ENCODE measurements around the gene ADD3. TPM values are rescaled to one million over a fixed set of nuclear protein-coding genes. Genes with fewer than 3 reads are reported as not detected.

Gene ADD3
- total and polyA plus RNA-seq, 2 experiments from 2014 or later: 83.2 to 216 TPM

DNA sequence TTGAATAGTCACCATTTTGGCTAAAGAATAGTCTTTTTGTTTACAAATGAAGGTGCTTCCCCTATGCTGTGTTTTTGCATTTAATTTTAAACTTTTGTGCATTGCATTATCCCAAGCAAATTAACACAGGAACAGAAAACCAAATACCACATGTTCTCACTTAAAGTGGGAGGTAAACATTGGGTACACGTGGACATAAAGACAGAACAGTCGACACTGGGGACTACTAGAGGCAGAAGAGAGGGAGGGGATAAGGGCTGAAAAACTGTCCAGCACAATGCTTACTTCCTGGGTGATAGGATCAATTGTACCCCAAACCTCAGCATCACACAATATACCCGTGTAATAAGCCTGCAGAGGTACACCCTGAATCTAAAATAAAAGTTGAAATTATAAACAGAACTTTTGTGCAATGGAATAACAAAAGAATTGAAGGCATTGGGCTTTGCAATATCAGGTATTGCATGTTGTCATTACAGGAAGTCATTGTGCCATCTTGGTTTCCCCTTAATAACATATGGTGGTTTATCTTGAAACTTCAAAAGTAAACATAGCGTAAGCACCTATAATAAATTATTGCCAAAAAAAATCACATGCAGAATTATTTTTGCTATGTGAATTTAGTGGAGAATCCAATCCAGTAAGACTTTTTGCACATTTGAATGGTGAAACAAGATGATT lies 16.1 kb downstream of the ADD3 start:
- DNase-seq (ENCODE audit: low spot score): no peak
- no peak overlapping the region for H3K4me2 ChIP-seq
- no peak overlapping the region for H3K27ac ChIP-seq
- no peaks in the 10 kb centered on the region for H3K4me1 ChIP-seq (ENCODE audit: insufficient read depth)
- no peaks in the 10 kb centered on the region for H3K27me3 ChIP-seq
- peaks cover 49% of the 10 kb centered on the region for H4K20me1 ChIP-seq (ENCODE audit: insufficient read depth, poor library complexity, severe bottlenecking)
- H3K79me2 ChIP-seq: peaks cover 99% of the 10 kb centered on the region
- H2AFZ ChIP-seq: no peak overlapping the region
- H3K9me2 ChIP-seq (replicated peaks; ENCODE audit: insufficient read depth): no peaks in the 10 kb centered on the region
- TF ChIP-seq EZH2 (IDR thresholded peaks at IDR 0.05; ENCODE audit: borderline replicate concordance): no peak
- no peak for TF ChIP-seq EZH2phosphoT487 (IDR thresholded peaks at IDR 0.05; ENCODE audit: low read depth, severe bottlenecking, unreplicated experiment)
- TF ChIP-seq, protein P1, sequence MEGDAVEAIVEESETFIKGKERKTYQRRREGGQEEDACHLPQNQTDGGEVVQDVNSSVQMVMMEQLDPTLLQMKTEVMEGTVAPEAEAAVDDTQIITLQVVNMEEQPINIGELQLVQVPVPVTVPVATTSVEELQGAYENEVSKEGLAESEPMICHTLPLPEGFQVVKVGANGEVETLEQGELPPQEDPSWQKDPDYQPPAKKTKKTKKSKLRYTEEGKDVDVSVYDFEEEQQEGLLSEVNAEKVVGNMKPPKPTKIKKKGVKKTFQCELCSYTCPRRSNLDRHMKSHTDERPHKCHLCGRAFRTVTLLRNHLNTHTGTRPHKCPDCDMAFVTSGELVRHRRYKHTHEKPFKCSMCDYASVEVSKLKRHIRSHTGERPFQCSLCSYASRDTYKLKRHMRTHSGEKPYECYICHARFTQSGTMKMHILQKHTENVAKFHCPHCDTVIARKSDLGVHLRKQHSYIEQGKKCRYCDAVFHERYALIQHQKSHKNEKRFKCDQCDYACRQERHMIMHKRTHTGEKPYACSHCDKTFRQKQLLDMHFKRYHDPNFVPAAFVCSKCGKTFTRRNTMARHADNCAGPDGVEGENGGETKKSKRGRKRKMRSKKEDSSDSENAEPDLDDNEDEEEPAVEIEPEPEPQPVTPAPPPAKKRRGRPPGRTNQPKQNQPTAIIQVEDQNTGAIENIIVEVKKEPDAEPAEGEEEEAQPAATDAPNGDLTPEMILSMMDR (IDR thresholded peaks at IDR 0.05; ENCODE audit: poor library complexity): no peak
- no peaks in the 10 kb centered on the region for H3K36me3 ChIP-seq (replicated peaks; ENCODE audit: insufficient read depth, low read depth)
- no peak overlapping the region for H3K4me3 ChIP-seq
- 68% methylated on average over 4 of the region's 4 CpGs for WGBS (ENCODE audit: low lambda C conversion rate, missing lambda C conversion rate)
- H3K9me3 ChIP-seq (ENCODE audit: low read depth): no peaks in the 10 kb centered on the region

DNA sequence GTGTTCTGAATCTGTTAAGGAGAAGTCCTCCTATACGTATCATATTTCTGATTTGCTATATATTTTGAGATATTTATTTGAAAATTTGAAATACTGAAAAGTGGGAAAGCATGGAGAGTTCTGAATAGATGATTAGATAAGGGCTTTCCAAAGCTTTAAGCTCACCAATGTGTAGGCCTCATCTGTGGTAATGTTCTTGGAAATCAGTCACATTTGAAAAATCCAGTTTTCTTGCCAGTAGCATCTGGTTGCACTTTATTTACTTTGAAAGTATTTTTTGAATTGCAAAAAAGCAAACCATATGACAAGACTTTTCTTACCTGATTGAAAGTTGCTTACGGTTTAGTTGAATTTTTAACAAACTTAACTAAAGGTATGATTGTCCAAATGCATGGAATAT lies 21.7 kb downstream of the ADD3 start:
- Histone ChIP-seq H3K4me3 (no peak overlapping the region), H3K36me3 (replicated peaks; ENCODE audit: insufficient read depth, low read depth) (no peaks in the 10 kb centered on the region), H3K79me2 (peaks cover 97% of the 10 kb centered on the region), H3K9me2 (replicated peaks; ENCODE audit: insufficient read depth) (no peaks in the 10 kb centered on the region), H3K9me3 (ENCODE audit: low read depth) (no peaks in the 10 kb centered on the region), H2AFZ (no peak overlapping the region), H3K4me1 (ENCODE audit: insufficient read depth) (peaks cover 24% of the 10 kb centered on the region), H3K27ac (no peak overlapping the region), H3K27me3 (no peaks in the 10 kb centered on the region), H3K4me2 (no peak overlapping the region), H4K20me1 (ENCODE audit: insufficient read depth, poor library complexity, severe bottlenecking) (peaks cover 28% of the 10 kb centered on the region)
- TF ChIP-seq EZH2 (IDR thresholded peaks at IDR 0.05; ENCODE audit: borderline replicate concordance) (no peak), EZH2phosphoT487 (IDR thresholded peaks at IDR 0.05; ENCODE audit: low read depth, severe bottlenecking, unreplicated experiment) (no peak)
- TF ChIP-seq, protein P1 (IDR thresholded peaks at IDR 0.05; ENCODE audit: poor library complexity): no peak
- DNase-seq (ENCODE audit: low spot score): no peak
- 88% methylated on average over 2 of the region's 2 CpGs for WGBS (ENCODE audit: low lambda C conversion rate, missing lambda C conversion rate)

DNA sequence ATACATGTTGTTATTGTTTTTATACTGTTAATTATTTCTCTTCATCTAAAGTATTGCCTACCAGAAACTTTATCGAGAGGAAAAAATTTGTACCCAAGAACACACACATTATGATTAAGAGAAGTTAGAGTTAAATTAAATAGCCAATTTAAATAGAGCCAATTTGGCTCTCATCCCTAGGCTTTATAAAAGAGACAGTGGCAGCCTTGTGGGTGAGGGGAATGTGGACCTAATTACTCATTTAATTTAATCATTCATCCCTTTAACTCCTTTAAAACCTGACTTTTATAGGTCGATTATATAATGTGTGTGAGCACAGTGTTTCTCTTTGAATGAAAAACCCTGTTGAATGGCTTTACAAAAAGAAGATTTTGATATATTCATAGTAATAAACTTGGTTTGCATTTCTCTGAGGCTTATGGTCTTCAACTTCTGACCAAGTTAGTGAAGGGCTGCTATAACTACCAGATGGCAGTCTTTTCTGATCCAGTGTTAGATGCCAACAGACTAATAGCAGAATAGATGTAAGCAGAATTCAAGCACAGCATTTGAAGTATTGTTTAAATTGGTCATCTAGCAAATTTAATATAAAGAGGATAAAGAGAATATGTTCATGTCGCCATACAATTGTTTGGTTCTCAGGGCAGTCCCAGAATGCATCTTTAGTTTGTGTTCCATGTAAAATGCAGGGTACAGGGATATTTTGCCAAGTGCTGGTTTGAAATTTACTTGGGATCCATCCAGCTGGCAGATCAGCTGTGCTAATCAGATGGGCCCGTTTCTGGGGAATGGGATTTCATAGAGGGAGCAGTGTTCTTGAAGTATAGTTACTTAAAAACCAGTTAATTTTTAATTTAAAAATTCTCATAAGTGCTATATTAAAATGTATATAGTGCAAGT lies 25.3 kb downstream of the ADD3 start:
- TF ChIP-seq EZH2 (IDR thresholded peaks at IDR 0.05; ENCODE audit: borderline replicate concordance) (no peak), EZH2phosphoT487 (IDR thresholded peaks at IDR 0.05; ENCODE audit: low read depth, severe bottlenecking, unreplicated experiment) (no peak)
- TF ChIP-seq, protein P1 (IDR thresholded peaks at IDR 0.05; ENCODE audit: poor library complexity): no peak
- H3K4me1 ChIP-seq (ENCODE audit: insufficient read depth): peaks cover 34% of the 10 kb centered on the region
- DNase-seq (ENCODE audit: low spot score): no peak
- no peaks in the 10 kb centered on the region for H3K27me3 ChIP-seq
- peaks cover 96% of the 10 kb centered on the region for H3K79me2 ChIP-seq
- no peaks in the 10 kb centered on the region for H3K36me3 ChIP-seq (replicated peaks; ENCODE audit: insufficient read depth, low read depth)
- 77% methylated on average over 4 of the region's 4 CpGs for WGBS (ENCODE audit: low lambda C conversion rate, missing lambda C conversion rate)
- no peaks in the 10 kb centered on the region for H3K9me3 ChIP-seq (ENCODE audit: low read depth)
- H3K4me3 ChIP-seq: no peak overlapping the region
- H3K4me2 ChIP-seq: peak overlapping the region; percentile 4
- no peak overlapping the region for H2AFZ ChIP-seq
- H3K27ac ChIP-seq: no peak overlapping the region
- peaks cover 12% of the 10 kb centered on the region for H4K20me1 ChIP-seq (ENCODE audit: insufficient read depth, poor library complexity, severe bottlenecking)
- H3K9me2 ChIP-seq (replicated peaks; ENCODE audit: insufficient read depth): no peaks in the 10 kb centered on the region

Data from hepatocyte (in vitro differentiated cells).